Measurements from ENCODE around the gene KLK15. TPM values are rescaled to one million over a fixed set of nuclear protein-coding genes. Genes with fewer than 3 reads are reported as not detected.
"Not testable (repeated sequence)": the region's sequence is repeated elsewhere in the genome, so short reads cannot be mapped to it uniquely, and the experiment has no call there.

Gene KLK15
- total RNA-seq, 1 donor: not detected

- peaks cover 13% of the 10 kb centered on the region for H3K4me1 ChIP-seq (ENCODE audit: insufficient read depth, low read length)
- H3K9me3 ChIP-seq (ENCODE audit: low read depth, low read length): no peaks in the 10 kb centered on the region
- no peak overlapping the region for H3K4me3 ChIP-seq (ENCODE audit: low read length)
- peaks cover 20% of the 10 kb centered on the region for H3K27me3 ChIP-seq (ENCODE audit: insufficient read depth, low read length)
Measured at GRCh38 chr19:50819636-50820035, 13.7 kb downstream of the KLK15 start.

GRCh38 chr19:50818859-50819472, 14.4 kb downstream of the KLK15 start:
- Histone ChIP-seq H3K9me3 (ENCODE audit: low read depth, low read length) (no peaks in the 10 kb centered on the region), H3K4me3 (ENCODE audit: low read length) (no peak overlapping the region), H3K27me3 (ENCODE audit: insufficient read depth, low read length) (peaks cover 20% of the 10 kb centered on the region), H3K4me1 (ENCODE audit: insufficient read depth, low read length) (peaks cover 13% of the 10 kb centered on the region)

GRCh38 chr19:50817941-50818858, 15.2 kb downstream of the KLK15 start:
- H3K4me1 ChIP-seq (ENCODE audit: insufficient read depth, low read length): peaks cover 13% of the 10 kb centered on the region
- no peaks in the 10 kb centered on the region for H3K9me3 ChIP-seq (ENCODE audit: low read depth, low read length)
- H3K27me3 ChIP-seq (ENCODE audit: insufficient read depth, low read length): peaks cover 20% of the 10 kb centered on the region
- no peak overlapping the region for H3K4me3 ChIP-seq (ENCODE audit: low read length)

- Histone ChIP-seq H3K4me1 (ENCODE audit: insufficient read depth, low read length) (peaks cover 9% of the 10 kb centered on the region), H3K9me3 (ENCODE audit: low read depth, low read length) (no peaks in the 10 kb centered on the region), H3K4me3 (ENCODE audit: low read length) (no peak overlapping the region), H3K27me3 (ENCODE audit: insufficient read depth, low read length) (peaks cover 20% of the 10 kb centered on the region)
Measured at GRCh38 chr19:50815439-50815838, 17.9 kb downstream of the KLK15 start.

GRCh38 chr19:50814883-50815282, 18.5 kb downstream of the KLK15 start:
- H3K4me1 ChIP-seq (ENCODE audit: insufficient read depth, low read length): peaks cover 6% of the 10 kb centered on the region
- no peak overlapping the region for H3K4me3 ChIP-seq (ENCODE audit: low read length)
- H3K9me3 ChIP-seq (ENCODE audit: low read depth, low read length): no peaks in the 10 kb centered on the region
- H3K27me3 ChIP-seq (ENCODE audit: insufficient read depth, low read length): peaks cover 18% of the 10 kb centered on the region

GRCh38 chr19:50812474-50812873, 20.9 kb downstream of the KLK15 start:
- no peak overlapping the region for H3K4me3 ChIP-seq (ENCODE audit: low read length)
- H3K27me3 ChIP-seq (ENCODE audit: insufficient read depth, low read length): peaks cover 9% of the 10 kb centered on the region
- H3K9me3 ChIP-seq (ENCODE audit: low read depth, low read length): no peaks in the 10 kb centered on the region
- no peaks in the 10 kb centered on the region for H3K4me1 ChIP-seq (ENCODE audit: insufficient read depth, low read length)

GRCh38 chr19:50811622-50812238, 21.6 kb downstream of the KLK15 start:
- H3K9me3 ChIP-seq (ENCODE audit: low read depth, low read length); H3K27me3 ChIP-seq (ENCODE audit: insufficient read depth, low read length); H3K4me1 ChIP-seq (ENCODE audit: insufficient read depth, low read length); H3K4me3 ChIP-seq (ENCODE audit: low read length): not testable (repeated sequence)

- peaks cover 7% of the 10 kb centered on the region for H3K4me1 ChIP-seq (ENCODE audit: insufficient read depth, low read length)
- no peaks in the 10 kb centered on the region for H3K27me3 ChIP-seq (ENCODE audit: insufficient read depth, low read length)
- H3K4me3 ChIP-seq (ENCODE audit: low read length): no peak overlapping the region
- H3K9me3 ChIP-seq (ENCODE audit: low read depth, low read length): no peaks in the 10 kb centered on the region
Measured at GRCh38 chr19:50808856-50809255, 24.5 kb downstream of the KLK15 start.

- Histone ChIP-seq H3K9me3 (ENCODE audit: low read depth, low read length) (no peaks in the 10 kb centered on the region), H3K4me1 (ENCODE audit: insufficient read depth, low read length) (peaks cover 22% of the 10 kb centered on the region), H3K27me3 (ENCODE audit: insufficient read depth, low read length) (no peaks in the 10 kb centered on the region), H3K4me3 (ENCODE audit: low read length) (peak overlapping the region; percentile 99)
Measured at GRCh38 chr19:50804420-50805272, 28.7 kb downstream of the KLK15 start.

- Histone ChIP-seq H3K9me3 (ENCODE audit: low read depth, low read length) (no peaks in the 10 kb centered on the region), H3K4me3 (ENCODE audit: low read length) (peak overlapping the region; percentile 99), H3K27me3 (ENCODE audit: insufficient read depth, low read length) (no peaks in the 10 kb centered on the region), H3K4me1 (ENCODE audit: insufficient read depth, low read length) (peaks cover 22% of the 10 kb centered on the region)
Measured at GRCh38 chr19:50803633-50804419, 29.5 kb downstream of the KLK15 start.

- no peaks in the 10 kb centered on the region for H3K9me3 ChIP-seq (ENCODE audit: low read depth, low read length)
- no peak overlapping the region for H3K4me3 ChIP-seq (ENCODE audit: low read length)
- peaks cover 22% of the 10 kb centered on the region for H3K4me1 ChIP-seq (ENCODE audit: insufficient read depth, low read length)
- H3K27me3 ChIP-seq (ENCODE audit: insufficient read depth, low read length): no peaks in the 10 kb centered on the region
Measured at GRCh38 chr19:50801107-50801506, 32.3 kb downstream of the KLK15 start.

GRCh38 chr19:50799547-50799851, 33.9 kb downstream of the KLK15 start:
- Histone ChIP-seq H3K27me3 (ENCODE audit: insufficient read depth, low read length) (no peaks in the 10 kb centered on the region), H3K4me1 (ENCODE audit: insufficient read depth, low read length) (peaks cover 16% of the 10 kb centered on the region), H3K9me3 (ENCODE audit: low read depth, low read length) (no peaks in the 10 kb centered on the region), H3K4me3 (ENCODE audit: low read length) (no peak overlapping the region)

GRCh38 chr19:50798659-50799546, 34.5 kb downstream of the KLK15 start:
- H3K9me3 ChIP-seq (ENCODE audit: low read depth, low read length): no peaks in the 10 kb centered on the region
- no peak overlapping the region for H3K4me3 ChIP-seq (ENCODE audit: low read length)
- no peaks in the 10 kb centered on the region for H3K27me3 ChIP-seq (ENCODE audit: insufficient read depth, low read length)
- H3K4me1 ChIP-seq (ENCODE audit: insufficient read depth, low read length): peaks cover 15% of the 10 kb centered on the region
